GM21825 (cell line): ENCODE results near the gene ANGPTL8.

Source experiments
- ATAC-seq: cut with Tn5 transposase; IDR thresholded peaks from one replicate; pipeline ENCODE4 v1.9.1; 2021; ENCODE audit warnings: mild to moderate bottlenecking, moderate library complexity; ENCODE audit not compliant: unreplicated experiment

ANGPTL8 gene

GRCh38 chr19:11288349-11288748 lies 48.9 kb downstream of the ANGPTL8 start:
- no peak for ATAC-seq

- no peak for ATAC-seq
Measured at GRCh38 chr19:11290256-11290655, 50.8 kb downstream of the ANGPTL8 start.

- ATAC-seq = no peak
Measured at GRCh38 chr19:11291415-11291814, 52.0 kb downstream of the ANGPTL8 start.
